ENCODE data around the gene NPY4R.
"Not testable (repeated sequence)": the region's sequence is repeated elsewhere in the genome, so short reads cannot be mapped to it uniquely, and the experiment has no call there.

- TF ChIP-seq POLR2AphosphoS5, POLR2A (IDR thresholded peaks at IDR 0.05; ENCODE audit: low read depth, low read length): not testable (repeated sequence)
Measured at GRCh38 chr10:46457071-46457470, 8.7 kb downstream of the NPY4R start.
